K562 (cell line): ENCODE measurements around the gene IDI1. TPM values are rescaled to one million over a fixed set of nuclear protein-coding genes. Genes with fewer than 3 reads are reported as not detected.

Experiments used
- ARID3A ChIP-seq: IDR thresholded peaks from 2 replicates; pipeline ENCODE4 v1.6.1; 2012; ENCODE audit warnings: low read depth, low read length, improper control_type of control experiment, borderline replicate concordance
- EP400 ChIP-seq: fragments of 450-650 bp; IDR thresholded peaks from 2 replicates; pipeline ENCODE4 v1.6.1; 2017; ENCODE audit warnings: antibody characterized with exemption, mild to moderate bottlenecking, moderate library complexity
- HNRNPK ChIP-seq: fragments of 200-400 bp; formaldehyde crosslinking; IDR thresholded peaks from one replicate; pipeline ENCODE4 v1.6.1; 2018; ENCODE audit warnings: mild to moderate bottlenecking, low read depth, low read length; ENCODE audit not compliant: poor library complexity, severe bottlenecking
- PCBP1 ChIP-seq: fragments of 200-400 bp; formaldehyde crosslinking; IDR thresholded peaks from 2 replicates; pipeline ENCODE4 v1.6.1; 2018; ENCODE audit warnings: mild to moderate bottlenecking, low read depth, low read length; ENCODE audit not compliant: poor library complexity, severe bottlenecking
- RHOXF2B ChIP-seq: fragments of 250-450 bp; sonication (Bioruptor Pico); conservative IDR thresholded peaks from 2 replicates; pipeline ENCODE4 v1.5.1; 2021
- ZBTB34 ChIP-seq: fragments of 250-450 bp; sonication (Bioruptor Pico); IDR thresholded peaks from 2 replicates; pipeline ENCODE4 v1.8.0; 2021; ENCODE audit warnings: mild to moderate bottlenecking, moderate library complexity
- ZNF695 ChIP-seq: fragments of 450-650 bp; formaldehyde crosslinking; IDR thresholded peaks from 2 replicates; pipeline ENCODE4 v1.4.0; 2020; ENCODE audit warnings: mild to moderate bottlenecking, moderate library complexity
- ZNF785 ChIP-seq: fragments of 250-450 bp; sonication (Bioruptor Pico); IDR thresholded peaks from 2 replicates; pipeline ENCODE4 v1.4.0; 2020; ENCODE audit warnings: mild to moderate bottlenecking
- polyA plus RNA-seq, 8 experiments: library from polyadenylated mRNA; depleted of rRNA in 4 of 8; stranded (reverse) in 5 of 8; unstranded in 3 of 8; fragments of >200 nt; fragmentation: Nextera tagmentation in 2 of 8; fragmentation: Illumina TruSeq in 1 of 8; extraction: Ambion mirVana in 2 of 8; extraction: Trizol in 1 of 8; gene quantifications; 2 replicates each; pipeline versions ENCODE4 v1.2.1 to v1.2.3, GENCODE V29; 2011 to 2014; ENCODE audit warnings: inconsistent platforms in 1 of 8, missing spikeins in 1 of 8
- total RNA-seq, 7 experiments: library from RNA; depleted of rRNA in 6 of 7; stranded (reverse); fragments of >200 nt in 6 of 7; fragmentation: Illumina TruSeq in 2 of 7; extraction: Trizol in 2 of 7; gene quantifications; 2 replicates each; pipeline versions ENCODE4 v1.2.1 to v1.2.3, GENCODE V29; 2011 to 2021; ENCODE audit warnings: low replicate concordance in 1 of 7
- TF ChIP-seq, protein P1 (sequence below), 2 experiments: fragments of 450-650 bp; conservative IDR thresholded peaks; 2 replicates each; pipeline ENCODE4 v1.6.1; 2017; ENCODE audit warnings: mild to moderate bottlenecking in 2 of 2, moderate library complexity in 2 of 2
- TF ChIP-seq, protein P2 (sequence below): IDR thresholded peaks from 3 replicates; pipeline ENCODE4 v1.6.1; 2011; ENCODE audit warnings: borderline replicate concordance, mild to moderate bottlenecking, moderate library complexity; ENCODE audit not compliant: insufficient read length; ENCODE audit errors: extremely low read depth
- TF ChIP-seq, protein P3 (sequence below): fragments of 450-650 bp; IDR thresholded peaks from 2 replicates; pipeline ENCODE4 v1.6.1; 2016; ENCODE audit warnings: low read depth

Gene IDI1
- total and polyA plus RNA-seq, 9 of the 15 experiments (the other 6 are each of a cell fraction or from before 2014, with no cell fraction given), result 70.0 to 265 (median 119) TPM

GRCh38 chr10:1049425-1049958, 573 bp upstream of the IDI1 start (continued):
- TF ChIP-seq ARID3A (no peak), ZNF695 (CRISPR knock-in tag) (no peak), PCBP1 (peak; percentile 5), HNRNPK (no peak), RHOXF2B (CRISPR knock-in tag) (no peak), ZBTB34 (no peak), EP400 (no peak), ZNF785 (CRISPR knock-in tag) (no peak)
- TF ChIP-seq, protein P1, sequence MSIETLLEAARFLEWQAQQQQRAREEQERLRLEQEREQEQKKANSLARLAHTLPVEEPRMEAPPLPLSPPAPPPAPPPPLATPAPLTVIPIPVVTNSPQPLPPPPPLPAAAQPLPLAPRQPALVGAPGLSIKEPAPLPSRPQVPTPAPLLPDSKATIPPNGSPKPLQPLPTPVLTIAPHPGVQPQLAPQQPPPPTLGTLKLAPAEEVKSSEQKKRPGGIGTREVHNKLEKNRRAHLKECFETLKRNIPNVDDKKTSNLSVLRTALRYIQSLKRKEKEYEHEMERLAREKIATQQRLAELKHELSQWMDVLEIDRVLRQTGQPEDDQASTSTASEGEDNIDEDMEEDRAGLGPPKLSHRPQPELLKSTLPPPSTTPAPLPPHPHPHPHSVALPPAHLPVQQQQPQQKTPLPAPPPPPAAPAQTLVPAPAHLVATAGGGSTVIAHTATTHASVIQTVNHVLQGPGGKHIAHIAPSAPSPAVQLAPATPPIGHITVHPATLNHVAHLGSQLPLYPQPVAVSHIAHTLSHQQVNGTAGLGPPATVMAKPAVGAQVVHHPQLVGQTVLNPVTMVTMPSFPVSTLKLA (conservative IDR thresholded peaks at IDR 0.05), result no peak
- TF ChIP-seq, protein P2, sequence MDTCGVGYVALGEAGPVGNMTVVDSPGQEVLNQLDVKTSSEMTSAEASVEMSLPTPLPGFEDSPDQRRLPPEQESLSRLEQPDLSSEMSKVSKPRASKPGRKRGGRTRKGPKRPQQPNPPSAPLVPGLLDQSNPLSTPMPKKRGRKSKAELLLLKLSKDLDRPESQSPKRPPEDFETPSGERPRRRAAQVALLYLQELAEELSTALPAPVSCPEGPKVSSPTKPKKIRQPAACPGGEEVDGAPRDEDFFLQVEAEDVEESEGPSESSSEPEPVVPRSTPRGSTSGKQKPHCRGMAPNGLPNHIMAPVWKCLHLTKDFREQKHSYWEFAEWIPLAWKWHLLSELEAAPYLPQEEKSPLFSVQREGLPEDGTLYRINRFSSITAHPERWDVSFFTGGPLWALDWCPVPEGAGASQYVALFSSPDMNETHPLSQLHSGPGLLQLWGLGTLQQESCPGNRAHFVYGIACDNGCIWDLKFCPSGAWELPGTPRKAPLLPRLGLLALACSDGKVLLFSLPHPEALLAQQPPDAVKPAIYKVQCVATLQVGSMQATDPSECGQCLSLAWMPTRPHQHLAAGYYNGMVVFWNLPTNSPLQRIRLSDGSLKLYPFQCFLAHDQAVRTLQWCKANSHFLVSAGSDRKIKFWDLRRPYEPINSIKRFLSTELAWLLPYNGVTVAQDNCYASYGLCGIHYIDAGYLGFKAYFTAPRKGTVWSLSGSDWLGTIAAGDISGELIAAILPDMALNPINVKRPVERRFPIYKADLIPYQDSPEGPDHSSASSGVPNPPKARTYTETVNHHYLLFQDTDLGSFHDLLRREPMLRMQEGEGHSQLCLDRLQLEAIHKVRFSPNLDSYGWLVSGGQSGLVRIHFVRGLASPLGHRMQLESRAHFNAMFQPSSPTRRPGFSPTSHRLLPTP, result no peak
- TF ChIP-seq, protein P3, sequence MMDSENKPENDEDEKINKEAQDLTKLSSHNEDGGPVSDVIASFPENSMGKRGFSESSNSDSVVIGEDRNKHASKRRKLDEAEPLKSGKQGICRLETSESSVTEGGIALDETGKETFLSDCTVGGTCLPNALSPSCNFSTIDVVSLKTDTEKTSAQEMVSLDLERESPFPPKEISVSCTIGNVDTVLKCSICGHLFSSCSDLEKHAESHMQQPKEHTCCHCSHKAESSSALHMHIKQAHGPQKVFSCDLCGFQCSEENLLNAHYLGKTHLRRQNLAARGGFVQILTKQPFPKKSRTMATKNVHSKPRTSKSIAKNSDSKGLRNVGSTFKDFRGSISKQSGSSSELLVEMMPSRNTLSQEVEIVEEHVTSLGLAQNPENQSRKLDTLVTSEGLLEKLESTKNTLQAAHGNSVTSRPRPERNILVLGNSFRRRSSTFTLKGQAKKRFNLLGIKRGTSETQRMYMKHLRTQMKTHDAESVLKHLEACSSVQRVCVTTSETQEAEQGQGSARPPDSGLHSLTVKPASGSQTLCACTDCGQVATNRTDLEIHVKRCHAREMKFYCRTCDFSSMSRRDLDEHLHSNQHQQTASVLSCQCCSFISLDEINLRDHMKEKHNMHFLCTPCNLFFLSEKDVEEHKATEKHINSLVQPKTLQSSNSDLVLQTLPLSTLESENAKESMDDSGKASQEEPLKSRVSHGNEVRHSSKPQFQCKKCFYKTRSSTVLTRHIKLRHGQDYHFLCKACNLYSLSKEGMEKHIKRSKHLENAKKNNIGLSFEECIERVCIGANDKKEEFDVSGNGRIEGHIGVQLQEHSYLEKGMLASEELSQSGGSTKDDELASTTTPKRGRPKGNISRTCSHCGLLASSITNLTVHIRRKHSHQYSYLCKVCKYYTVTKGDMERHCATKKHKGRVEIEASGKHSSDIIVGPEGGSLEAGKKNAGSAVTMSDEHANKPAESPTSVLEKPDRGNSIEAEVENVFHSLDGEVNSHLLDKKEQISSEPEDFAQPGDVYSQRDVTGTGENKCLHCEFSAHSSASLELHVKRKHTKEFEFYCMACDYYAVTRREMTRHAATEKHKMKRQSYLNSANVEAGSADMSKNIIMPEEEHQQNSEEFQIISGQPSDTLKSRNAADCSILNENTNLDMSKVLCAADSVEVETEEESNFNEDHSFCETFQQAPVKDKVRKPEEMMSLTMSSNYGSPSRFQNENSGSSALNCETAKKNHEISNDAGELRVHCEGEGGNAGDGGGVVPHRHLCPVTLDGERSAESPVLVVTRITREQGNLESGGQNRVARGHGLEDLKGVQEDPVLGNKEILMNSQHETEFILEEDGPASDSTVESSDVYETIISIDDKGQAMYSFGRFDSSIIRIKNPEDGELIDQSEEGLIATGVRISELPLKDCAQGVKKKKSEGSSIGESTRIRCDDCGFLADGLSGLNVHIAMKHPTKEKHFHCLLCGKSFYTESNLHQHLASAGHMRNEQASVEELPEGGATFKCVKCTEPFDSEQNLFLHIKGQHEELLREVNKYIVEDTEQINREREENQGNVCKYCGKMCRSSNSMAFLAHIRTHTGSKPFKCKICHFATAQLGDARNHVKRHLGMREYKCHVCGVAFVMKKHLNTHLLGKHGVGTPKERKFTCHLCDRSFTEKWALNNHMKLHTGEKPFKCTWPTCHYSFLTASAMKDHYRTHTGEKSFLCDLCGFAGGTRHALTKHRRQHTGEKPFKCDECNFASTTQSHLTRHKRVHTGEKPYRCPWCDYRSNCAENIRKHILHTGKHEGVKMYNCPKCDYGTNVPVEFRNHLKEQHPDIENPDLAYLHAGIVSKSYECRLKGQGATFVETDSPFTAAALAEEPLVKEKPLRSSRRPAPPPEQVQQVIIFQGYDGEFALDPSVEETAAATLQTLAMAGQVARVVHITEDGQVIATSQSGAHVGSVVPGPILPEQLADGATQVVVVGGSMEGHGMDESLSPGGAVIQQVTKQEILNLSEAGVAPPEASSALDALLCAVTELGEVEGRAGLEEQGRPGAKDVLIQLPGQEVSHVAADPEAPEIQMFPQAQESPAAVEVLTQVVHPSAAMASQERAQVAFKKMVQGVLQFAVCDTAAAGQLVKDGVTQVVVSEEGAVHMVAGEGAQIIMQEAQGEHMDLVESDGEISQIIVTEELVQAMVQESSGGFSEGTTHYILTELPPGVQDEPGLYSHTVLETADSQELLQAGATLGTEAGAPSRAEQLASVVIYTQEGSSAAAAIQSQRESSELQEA, result no peak
